Colonic mucosa (tissue), 4 donors: Measurements from ENCODE around the gene EMILIN2. TPM values are rescaled to one million over a fixed set of nuclear protein-coding genes. Genes with fewer than 3 reads are reported as not detected.

Experiments used
- DNase-seq: peaks from one replicate; pipeline ENCODE4 v3.0.0-alpha.2; 2020
- H3K27ac ChIP-seq: fragments of 200-600 bp; one replicate; pipeline ENCODE4 v1.8.0; 2021
- H3K27me3 ChIP-seq: fragments of 200-600 bp; one replicate; pipeline ENCODE4 v1.8.0; 2021
- H3K36me3 ChIP-seq: fragments of 200-600 bp; one replicate; pipeline ENCODE4 v1.8.0; 2021
- H3K4me1 ChIP-seq: fragments of 200-600 bp; one replicate; pipeline ENCODE4 v1.8.0; 2021; ENCODE audit warnings: mild to moderate bottlenecking
- H3K4me3 ChIP-seq: fragments of 200-600 bp; one replicate; pipeline ENCODE4 v1.8.0; 2021
- H3K9ac ChIP-seq, 2 donors: one replicate each; pipeline ENCODE4 v1.7.0; 2013; ENCODE audit warnings: control low read depth in 2 of 2, low read depth in 2 of 2, low read length in 2 of 2
- H3K9me3 ChIP-seq: fragments of 200-600 bp; one replicate; pipeline ENCODE4 v1.8.0; 2021
- intact Hi-C: fragments of 100-400 bp; cut with DNase I; formaldehyde crosslinking; loops from one replicate; pipeline ENCODE4 v1.14.1; 2022
- total RNA-seq, 2 donors: library from RNA; stranded (reverse); fragmentation: NEBNext Ultra II Directional in 1 of 2; extraction: Animal tissue kit (Norgen Biotek cat#: 25700) in 1 of 2; gene quantifications; one replicate each; pipeline ENCODE4 v1.2.1, GENCODE V29; 2021
- TF ChIP-seq, protein P1 (sequence below): fragments of 200-600 bp; IDR thresholded peaks from one replicate; pipeline ENCODE4 v1.8.0; 2022; ENCODE audit warnings: antibody characterized with exemption, mild to moderate bottlenecking
- donor health status: healthy.
- donor health status: DM: no; HTN: no; CAD: no.
- donor health status: DM: no; HTN: no; CAD: no.

Gene EMILIN2
- total RNA-seq, 2 donors from 2014 or later = 17.0 to 23.2 TPM

DNA sequence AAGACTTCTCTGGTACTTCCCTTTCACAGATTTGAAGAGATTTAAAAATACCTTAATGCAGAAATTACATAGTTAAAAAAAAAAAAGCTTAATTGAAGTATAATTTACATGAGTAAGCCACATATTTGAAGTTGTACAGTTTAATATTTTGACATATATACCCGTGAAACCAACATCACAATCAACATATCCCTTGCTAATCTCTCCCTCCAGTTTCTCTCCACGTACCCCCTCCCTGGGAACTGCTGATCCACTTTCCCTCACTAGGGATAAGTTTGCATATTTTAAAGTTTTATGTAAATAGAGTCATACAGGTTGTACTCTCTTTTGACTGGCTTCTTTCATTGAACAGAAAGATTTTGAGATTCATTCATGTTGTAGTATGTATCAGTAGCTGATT, 22.4 kb downstream of the EMILIN2 start:
- no peaks in the 10 kb centered on the region for H3K27me3 ChIP-seq
- no peak overlapping the region for H3K4me3 ChIP-seq
- no peak overlapping the region for H3K9ac ChIP-seq
- no peaks in the 10 kb centered on the region for H3K9me3 ChIP-seq
- H3K36me3 ChIP-seq = no peaks in the 10 kb centered on the region
- no peaks in the 10 kb centered on the region for H3K4me1 ChIP-seq
- DNase-seq = no peak
- TF ChIP-seq, protein P1, sequence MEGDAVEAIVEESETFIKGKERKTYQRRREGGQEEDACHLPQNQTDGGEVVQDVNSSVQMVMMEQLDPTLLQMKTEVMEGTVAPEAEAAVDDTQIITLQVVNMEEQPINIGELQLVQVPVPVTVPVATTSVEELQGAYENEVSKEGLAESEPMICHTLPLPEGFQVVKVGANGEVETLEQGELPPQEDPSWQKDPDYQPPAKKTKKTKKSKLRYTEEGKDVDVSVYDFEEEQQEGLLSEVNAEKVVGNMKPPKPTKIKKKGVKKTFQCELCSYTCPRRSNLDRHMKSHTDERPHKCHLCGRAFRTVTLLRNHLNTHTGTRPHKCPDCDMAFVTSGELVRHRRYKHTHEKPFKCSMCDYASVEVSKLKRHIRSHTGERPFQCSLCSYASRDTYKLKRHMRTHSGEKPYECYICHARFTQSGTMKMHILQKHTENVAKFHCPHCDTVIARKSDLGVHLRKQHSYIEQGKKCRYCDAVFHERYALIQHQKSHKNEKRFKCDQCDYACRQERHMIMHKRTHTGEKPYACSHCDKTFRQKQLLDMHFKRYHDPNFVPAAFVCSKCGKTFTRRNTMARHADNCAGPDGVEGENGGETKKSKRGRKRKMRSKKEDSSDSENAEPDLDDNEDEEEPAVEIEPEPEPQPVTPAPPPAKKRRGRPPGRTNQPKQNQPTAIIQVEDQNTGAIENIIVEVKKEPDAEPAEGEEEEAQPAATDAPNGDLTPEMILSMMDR = no peak
- H3K27ac ChIP-seq = no peak overlapping the region
- intact Hi-C loops = no loop called here

DNA sequence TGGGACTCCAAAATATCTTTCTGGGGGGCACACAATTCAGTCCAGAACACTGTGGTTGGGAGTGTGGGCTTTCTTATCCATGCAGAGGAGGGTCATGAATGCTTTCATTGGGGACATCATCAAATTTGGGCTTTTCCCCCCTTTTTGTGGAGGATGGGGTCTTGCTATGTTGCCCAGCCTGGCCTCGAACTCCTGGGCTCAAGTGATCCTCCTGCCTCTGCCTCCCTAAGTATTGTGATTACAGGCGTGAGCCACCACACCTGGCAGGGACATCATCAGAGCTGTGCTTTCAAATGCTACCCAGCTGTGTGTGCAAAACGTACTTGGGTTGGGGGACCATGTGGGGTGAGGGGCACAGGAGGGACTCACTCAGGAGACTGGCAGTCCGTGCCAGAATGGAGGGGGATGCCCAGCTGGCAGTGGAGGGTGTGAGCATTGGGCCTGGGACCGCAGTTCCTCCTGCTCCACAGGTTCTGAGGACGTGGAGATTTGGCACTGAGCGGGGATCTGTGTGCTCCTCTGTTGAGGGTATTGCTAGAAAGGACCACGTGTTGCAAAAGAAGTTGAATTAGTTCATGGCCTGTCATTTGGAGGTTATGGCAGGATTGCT, 24.4 kb downstream of the EMILIN2 start:
- TF ChIP-seq, protein P1 = no peak
- H3K36me3 ChIP-seq = no peaks in the 10 kb centered on the region
- H3K9me3 ChIP-seq = no peaks in the 10 kb centered on the region
- DNase-seq = no peak
- no peaks in the 10 kb centered on the region for H3K4me1 ChIP-seq
- no peaks in the 10 kb centered on the region for H3K27me3 ChIP-seq
- H3K27ac ChIP-seq = no peak overlapping the region
- intact Hi-C loops = no loop called here
- H3K4me3 ChIP-seq = no peak overlapping the region
- H3K9ac ChIP-seq = no peak overlapping the region

DNA sequence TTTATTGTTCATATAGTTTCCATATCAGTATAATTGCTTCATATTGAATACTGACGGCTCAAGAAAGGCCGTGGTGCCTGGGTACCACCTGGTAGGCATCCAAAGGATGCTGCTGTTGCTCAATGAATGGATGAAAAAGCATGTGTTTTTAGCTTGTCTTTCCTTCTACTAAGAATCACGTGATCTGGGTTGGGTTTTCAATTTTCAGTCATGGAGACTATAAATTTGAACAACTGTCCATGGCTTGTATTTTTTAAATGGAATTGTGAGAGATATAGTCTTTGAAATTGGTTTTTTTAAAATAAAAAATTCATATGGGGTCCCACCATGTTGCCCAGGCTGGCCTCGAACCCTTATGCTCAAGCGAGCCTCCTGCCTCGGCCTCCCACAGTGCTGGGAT, 25.3 kb downstream of the EMILIN2 start:
- TF ChIP-seq, protein P1 = no peak
- Histone ChIP-seq H3K4me1 (no peaks in the 10 kb centered on the region), H3K9me3 (no peaks in the 10 kb centered on the region), H3K36me3 (no peaks in the 10 kb centered on the region), H3K4me3 (no peak overlapping the region), H3K9ac (no peak overlapping the region), H3K27me3 (no peaks in the 10 kb centered on the region), H3K27ac (no peak overlapping the region)
- DNase-seq = no peak
- intact Hi-C loops = no loop called here

DNA sequence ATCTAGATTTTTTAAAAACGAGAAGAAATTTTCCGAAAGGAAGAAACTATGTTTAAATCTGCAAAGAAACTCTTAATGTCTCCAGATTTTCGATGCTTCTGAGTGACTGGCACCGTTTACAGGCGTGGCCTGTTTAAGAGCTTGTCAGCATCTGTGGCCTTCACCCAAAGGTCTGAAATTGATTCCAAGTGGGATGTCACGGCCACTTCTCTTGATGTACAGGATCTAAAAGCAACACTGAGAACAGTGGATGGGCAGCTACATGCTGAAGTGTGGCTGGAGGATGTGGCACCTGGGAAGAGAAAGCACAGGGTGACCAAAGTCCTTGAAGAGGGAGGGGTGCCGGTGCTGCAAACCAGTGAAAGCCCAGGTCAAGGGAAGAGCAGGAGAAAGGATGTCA, 28.0 kb downstream of the EMILIN2 start:
- TF ChIP-seq, protein P1 = no peak
- Histone ChIP-seq H3K4me3 (no peak overlapping the region), H3K9ac (no peak overlapping the region), H3K36me3 (no peaks in the 10 kb centered on the region), H3K27ac (no peak overlapping the region), H3K9me3 (no peaks in the 10 kb centered on the region), H3K27me3 (no peaks in the 10 kb centered on the region), H3K4me1 (no peaks in the 10 kb centered on the region)
- no peak for DNase-seq
- intact Hi-C loops = no loop called here

DNA sequence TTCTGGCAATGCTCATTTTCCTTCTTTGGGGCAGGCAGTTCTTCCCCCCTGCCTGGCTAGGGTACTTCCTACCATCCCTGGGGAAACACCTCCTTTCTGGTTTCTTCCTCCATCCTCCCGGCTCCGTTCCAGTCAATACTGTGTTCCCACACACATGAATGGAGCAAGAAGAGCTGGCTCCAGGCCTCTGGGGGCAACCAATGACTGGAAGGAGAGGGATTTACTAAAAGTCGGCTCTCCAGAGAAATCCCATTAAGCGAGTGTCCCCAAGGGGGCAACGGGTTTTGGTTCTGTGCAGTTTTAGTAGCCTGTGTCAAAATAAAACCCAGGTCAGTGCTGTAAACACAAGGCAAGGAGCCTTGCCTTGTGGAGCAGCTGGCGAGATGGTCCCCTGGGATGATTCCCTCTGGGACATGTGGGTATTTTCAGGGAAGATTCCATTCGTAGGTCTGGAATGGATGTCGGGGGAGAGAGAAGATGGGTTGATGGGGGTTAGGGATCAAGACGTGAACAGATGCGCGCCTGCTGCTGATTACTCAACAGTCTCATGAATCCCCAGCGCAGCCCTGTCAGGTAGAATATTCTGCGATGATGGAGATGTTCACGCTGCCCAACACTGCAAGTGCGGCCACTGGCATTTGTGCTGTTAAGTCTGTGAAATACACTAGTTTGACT, 32.0 kb downstream of the EMILIN2 start:
- Histone ChIP-seq H3K27ac (no peak overlapping the region), H3K4me3 (no peak overlapping the region), H3K36me3 (no peaks in the 10 kb centered on the region), H3K27me3 (no peaks in the 10 kb centered on the region), H3K9ac (no peak overlapping the region), H3K9me3 (no peaks in the 10 kb centered on the region), H3K4me1 (no peaks in the 10 kb centered on the region)
- DNase-seq = no peak
- TF ChIP-seq, protein P1 = no peak
- intact Hi-C loops = no loop called here
